PC-9 (cell line): Measurements from ENCODE around the gene SLC30A10. TPM values are rescaled to one million over a fixed set of nuclear protein-coding genes. Genes with fewer than 3 reads are reported as not detected.

Source experiments
- BruUV-seq: library from RNA; stranded (reverse); fragments of 400-500 nt; replicated peaks from 2 replicates; lab custom pipeline; 2021; lab: Mats Ljungman, UMichigan
- CTCF ChIA-PET: fragments of 300-600 bp; sonication (Branson Sonifier 250); formaldehyde crosslinking; loops from one replicate; lab custom pipeline; 2022; ENCODE audit warnings: antibody characterized with exemption; lab: Charles Lee
- POLR2A ChIA-PET: fragments of 300-600 bp; sonication (Branson Sonifier 250); formaldehyde crosslinking; loops from one replicate; lab custom pipeline; 2022; ENCODE audit warnings: antibody characterized with exemption; ENCODE audit not compliant: unreplicated experiment; lab: Charles Lee
- DNase-seq, 2 experiments: peaks; one replicate each; pipeline versions ENCODE4 v3.0.0 to v3.0.0-alpha.2; 2015 to 2022; ENCODE audit warnings: mixed read lengths in 1 of 2
- H2AFZ ChIP-seq: fragments of 200-600 bp; sonication (generic); 2 replicates; pipeline ENCODE4 v1.8.1; 2017; ENCODE audit warnings: antibody characterized with exemption
- H3F3A ChIP-seq: fragments of 200-600 bp; sonication (generic); 2 replicates; pipeline ENCODE4 v1.8.1; 2017; ENCODE audit warnings: antibody characterized with exemption, mild to moderate bottlenecking, low read depth; ENCODE audit not compliant: insufficient read depth
- H3K27ac ChIP-seq: fragments of 200-600 bp; sonication (generic); 2 replicates; pipeline ENCODE4 v1.6.1; 2016; ENCODE audit warnings: mixed run types
- H3K27me3 ChIP-seq: fragments of 200-600 bp; sonication (generic); 2 replicates; pipeline ENCODE4 v1.6.1; 2016; ENCODE audit warnings: low read depth, mixed run types; ENCODE audit not compliant: insufficient read depth
- H3K36me3 ChIP-seq: fragments of 200-600 bp; sonication (generic); 2 replicates; pipeline ENCODE4 v1.6.1; 2016; ENCODE audit warnings: low read depth, mixed run types
- H3K4me1 ChIP-seq: fragments of 200-600 bp; sonication (generic); replicated peaks from 2 replicates; pipeline ENCODE4 v1.6.1; 2016; ENCODE audit warnings: mixed run types; ENCODE audit not compliant: insufficient read depth
- H3K4me2 ChIP-seq: fragments of 200-600 bp; sonication (generic); 2 replicates; pipeline ENCODE4 v1.6.1; 2017; ENCODE audit warnings: mixed run types
- H3K4me3 ChIP-seq: fragments of 200-600 bp; sonication (generic); 2 replicates; pipeline ENCODE4 v1.6.1; 2016; ENCODE audit warnings: mixed run types
- H3K79me2 ChIP-seq: fragments of 200-600 bp; sonication (generic); 2 replicates; pipeline ENCODE4 v1.6.1; 2017; ENCODE audit warnings: low read depth, mixed run types
- H3K9me2 ChIP-seq: fragments of 200-600 bp; sonication (generic); 2 replicates; pipeline ENCODE4 v1.8.1; 2017; ENCODE audit warnings: mild to moderate bottlenecking; ENCODE audit not compliant: insufficient read depth
- H3K9me3 ChIP-seq: fragments of 200-600 bp; sonication (generic); 2 replicates; pipeline ENCODE4 v1.8.1; 2016; ENCODE audit warnings: low read depth; ENCODE audit not compliant: insufficient read depth
- H4K20me1 ChIP-seq: fragments of 200-600 bp; sonication (generic); 2 replicates; pipeline ENCODE4 v1.8.1; 2017; ENCODE audit not compliant: insufficient read depth
- EZH2 ChIP-seq: fragments of 200-600 bp; sonication (generic); IDR thresholded peaks from 2 replicates; pipeline ENCODE4 v1.8.0; 2017; ENCODE audit warnings: antibody characterized with exemption, low read depth
- intact Hi-C: fragments of 100-400 bp; cut with micrococcal nuclease; formaldehyde crosslinking; loops from one replicate; pipeline ENCODE4 v1.10.0; 2022; ENCODE audit not compliant: unreplicated experiment
- total RNA-seq: library from RNA; stranded (reverse); gene quantifications from 2 replicates; pipeline ENCODE4 v1.2.3, GENCODE V29; 2021
- TF ChIP-seq, protein P1 (sequence below): fragments of 200-600 bp; sonication (generic); conservative IDR thresholded peaks from 2 replicates; pipeline ENCODE4 v1.6.1; 2017; ENCODE audit warnings: mixed run types, antibody characterized with exemption, mild to moderate bottlenecking, moderate library complexity

The SLC30A10 gene
- total RNA-seq, 1 experiment from 2014 or later, result not detected

DNA sequence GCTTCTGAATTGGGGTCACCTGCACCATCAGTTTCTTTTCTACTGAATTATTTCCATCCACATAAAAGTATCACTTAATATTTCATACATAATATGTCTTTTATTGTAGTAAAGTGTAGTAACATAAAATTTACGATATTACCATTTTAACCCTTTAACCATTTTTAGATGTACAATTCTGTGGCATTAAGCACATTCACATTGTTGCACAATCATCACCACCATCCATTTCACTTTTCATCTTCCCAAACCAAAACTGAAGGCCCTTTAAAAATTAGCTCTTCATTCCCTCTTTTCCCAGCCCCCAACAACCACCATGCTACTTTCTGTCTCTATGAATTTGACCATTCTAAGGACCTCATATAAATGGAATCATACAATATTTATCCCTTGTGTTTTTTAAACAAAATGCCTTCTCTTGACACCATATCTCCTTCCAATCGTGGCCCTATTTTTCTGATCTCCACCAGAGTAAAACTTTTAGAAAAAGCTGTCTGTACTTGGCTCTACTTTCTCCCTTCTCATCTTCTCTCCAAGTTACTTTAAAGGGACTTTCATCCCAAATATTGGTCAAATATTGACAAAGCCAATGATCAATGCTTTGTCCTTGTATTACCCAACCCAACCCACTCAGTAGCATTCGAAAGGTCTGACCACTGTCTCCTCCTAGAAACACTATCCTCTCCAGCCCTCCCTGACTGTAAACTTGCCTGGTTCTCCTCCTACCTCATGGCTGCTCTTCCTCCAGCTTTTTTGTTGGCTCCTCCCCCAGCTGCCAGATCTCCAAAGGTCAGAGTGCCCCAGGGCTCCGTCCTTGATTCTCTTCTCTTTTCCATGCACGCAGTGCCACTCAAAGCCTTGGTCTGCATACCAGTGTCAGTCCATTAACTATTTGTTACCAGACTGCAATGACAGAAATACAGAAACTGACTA is 44.7 kb downstream of the SLC30A10 start:
- no peaks in the 10 kb centered on the region for H3K9me2 ChIP-seq
- TF ChIP-seq EZH2, result no peak
- TF ChIP-seq, protein P1, sequence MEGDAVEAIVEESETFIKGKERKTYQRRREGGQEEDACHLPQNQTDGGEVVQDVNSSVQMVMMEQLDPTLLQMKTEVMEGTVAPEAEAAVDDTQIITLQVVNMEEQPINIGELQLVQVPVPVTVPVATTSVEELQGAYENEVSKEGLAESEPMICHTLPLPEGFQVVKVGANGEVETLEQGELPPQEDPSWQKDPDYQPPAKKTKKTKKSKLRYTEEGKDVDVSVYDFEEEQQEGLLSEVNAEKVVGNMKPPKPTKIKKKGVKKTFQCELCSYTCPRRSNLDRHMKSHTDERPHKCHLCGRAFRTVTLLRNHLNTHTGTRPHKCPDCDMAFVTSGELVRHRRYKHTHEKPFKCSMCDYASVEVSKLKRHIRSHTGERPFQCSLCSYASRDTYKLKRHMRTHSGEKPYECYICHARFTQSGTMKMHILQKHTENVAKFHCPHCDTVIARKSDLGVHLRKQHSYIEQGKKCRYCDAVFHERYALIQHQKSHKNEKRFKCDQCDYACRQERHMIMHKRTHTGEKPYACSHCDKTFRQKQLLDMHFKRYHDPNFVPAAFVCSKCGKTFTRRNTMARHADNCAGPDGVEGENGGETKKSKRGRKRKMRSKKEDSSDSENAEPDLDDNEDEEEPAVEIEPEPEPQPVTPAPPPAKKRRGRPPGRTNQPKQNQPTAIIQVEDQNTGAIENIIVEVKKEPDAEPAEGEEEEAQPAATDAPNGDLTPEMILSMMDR, result no peak
- no peak overlapping the region for H3K4me2 ChIP-seq
- no peaks in the 10 kb centered on the region for H3K79me2 ChIP-seq
- ChIA-PET CTCF (no interaction called here), POLR2A (no interaction called here)
- H4K20me1 ChIP-seq, result no peaks in the 10 kb centered on the region
- no peaks in the 10 kb centered on the region for H3K9me3 ChIP-seq
- no peak for DNase-seq
- no peaks in the 10 kb centered on the region for H3K4me1 ChIP-seq
- BruUV-seq, result no TSS peak
- H3F3A ChIP-seq, result no peaks in the 10 kb centered on the region
- no peak overlapping the region for H3K4me3 ChIP-seq
- H3K27me3 ChIP-seq, result no peaks in the 10 kb centered on the region
- H2AFZ ChIP-seq, result no peak overlapping the region; the same call in 1 of the 2 replicates
- intact Hi-C loops, result no loop called here
- H3K27ac ChIP-seq, result no peak overlapping the region
- no peaks in the 10 kb centered on the region for H3K36me3 ChIP-seq

DNA sequence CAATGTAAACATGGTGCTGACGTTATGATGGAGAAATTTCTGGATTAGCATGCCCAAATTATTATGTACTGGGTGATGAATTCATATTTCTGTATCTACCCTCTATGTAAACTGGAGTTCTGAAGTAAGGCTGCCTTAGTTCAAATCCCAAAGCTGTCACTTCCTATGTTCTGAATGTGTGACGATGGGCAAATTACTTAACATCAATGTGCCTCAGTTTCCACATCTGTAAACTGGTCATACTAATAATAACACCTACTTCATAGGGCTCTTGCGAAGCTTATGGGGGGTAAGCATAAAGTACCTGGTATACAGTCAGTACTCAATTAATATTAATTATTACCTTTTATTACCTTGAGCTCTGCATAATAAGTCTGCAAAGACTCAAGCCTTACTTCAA is 45.6 kb downstream of the SLC30A10 start:
- CTCF ChIA-PET, result no interaction called here

DNA sequence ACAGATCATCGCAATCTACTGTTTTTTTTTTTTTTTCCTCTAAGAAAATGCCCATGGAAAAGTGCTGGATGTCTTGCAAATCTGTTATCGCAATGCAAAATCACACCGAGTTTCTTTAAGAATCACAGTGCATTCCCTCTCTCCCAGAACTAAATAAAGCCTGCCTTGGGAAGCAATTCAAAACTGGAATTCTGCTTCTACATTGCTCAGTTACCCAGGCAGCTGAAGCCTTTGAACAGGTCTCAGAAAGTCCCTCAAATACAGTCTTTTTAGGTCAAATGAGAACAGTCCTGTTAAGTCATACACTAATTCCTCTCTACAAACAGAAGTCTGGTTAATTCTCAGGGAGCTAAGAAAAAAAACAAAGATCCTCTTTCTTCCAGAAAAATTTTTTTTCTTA is 46.3 kb downstream of the SLC30A10 start:
- no TSS peak for BruUV-seq
- H4K20me1 ChIP-seq, result no peaks in the 10 kb centered on the region
- no peaks in the 10 kb centered on the region for H3K36me3 ChIP-seq
- no peaks in the 10 kb centered on the region for H3K9me2 ChIP-seq
- H3K4me1 ChIP-seq, result no peaks in the 10 kb centered on the region
- H2AFZ ChIP-seq, result no peak overlapping the region
- no peak overlapping the region for H3K4me3 ChIP-seq
- DNase-seq, result no peak
- CTCF ChIA-PET, result no interaction called here
- POLR2A ChIA-PET, result no interaction called here
- no peak overlapping the region for H3K4me2 ChIP-seq
- no peaks in the 10 kb centered on the region for H3K79me2 ChIP-seq
- H3K9me3 ChIP-seq, result no peaks in the 10 kb centered on the region
- no peak for TF ChIP-seq EZH2
- TF ChIP-seq, protein P1, result no peak
- H3K27ac ChIP-seq, result no peak overlapping the region
- no peaks in the 10 kb centered on the region for H3K27me3 ChIP-seq
- H3F3A ChIP-seq, result no peaks in the 10 kb centered on the region
- intact Hi-C loops, result no loop called here

More for the DNA sequence above, 45.6 kb downstream of the SLC30A10 start:
- H3K27ac ChIP-seq, result no peak overlapping the region
- TF ChIP-seq, protein P1, result no peak
- TF ChIP-seq EZH2, result no peak
- no peaks in the 10 kb centered on the region for H3K9me2 ChIP-seq
- intact Hi-C loops, result no loop called here
- no peaks in the 10 kb centered on the region for H3K9me3 ChIP-seq
- no peak for DNase-seq
- no TSS peak for BruUV-seq
- no peak overlapping the region for H3K4me3 ChIP-seq
- H3K4me1 ChIP-seq, result no peaks in the 10 kb centered on the region
- H3F3A ChIP-seq, result no peaks in the 10 kb centered on the region
- POLR2A ChIA-PET, result no interaction called here
- H4K20me1 ChIP-seq, result no peaks in the 10 kb centered on the region
- H3K4me2 ChIP-seq, result no peak overlapping the region
- no peaks in the 10 kb centered on the region for H3K36me3 ChIP-seq
- no peak overlapping the region for H2AFZ ChIP-seq
- H3K27me3 ChIP-seq, result no peaks in the 10 kb centered on the region
- H3K79me2 ChIP-seq, result no peaks in the 10 kb centered on the region
